H9 (cell line): ENCODE measurements around the gene ZNF853. TPM values are rescaled to one million over a fixed set of nuclear protein-coding genes. Genes with fewer than 3 reads are reported as not detected.

Experiments
- DNase-seq: peaks from one replicate; pipeline ENCODE4 v3.0.0-alpha.2; 2017
- H2AFZ ChIP-seq: one replicate; pipeline ENCODE4 v1.6.1; 2013; ENCODE audit warnings: mild to moderate bottlenecking, low read length, control low read depth, moderate library complexity
- H2AK5ac ChIP-seq: 2 replicates; pipeline ENCODE4 v1.6.1; 2013; ENCODE audit warnings: low read length, control low read depth, mixed read lengths; ENCODE audit not compliant: insufficient read length
- H2BK120ac ChIP-seq: one replicate; pipeline ENCODE4 v1.6.1; 2013; ENCODE audit warnings: low read depth, mild to moderate bottlenecking, low read length, control low read depth, inconsistent platforms; ENCODE audit not compliant: poor library complexity, severe bottlenecking
- H2BK12ac ChIP-seq: 2 replicates; pipeline ENCODE4 v1.6.1; 2013; ENCODE audit warnings: low read length, control low read depth, mixed read lengths, low read depth; ENCODE audit not compliant: insufficient read length
- H2BK15ac ChIP-seq: 2 replicates; pipeline ENCODE4 v1.6.1; 2013; ENCODE audit warnings: low read depth, low read length, control low read depth
- H2BK20ac ChIP-seq: one replicate; pipeline ENCODE4 v1.6.1; 2013; ENCODE audit warnings: low read depth, mild to moderate bottlenecking, low read length, control low read depth, inconsistent platforms; ENCODE audit not compliant: poor library complexity, severe bottlenecking
- H2BK5ac ChIP-seq: 2 replicates; pipeline ENCODE4 v1.6.1; 2013; ENCODE audit warnings: low read length, control low read depth, mixed read lengths; ENCODE audit not compliant: insufficient read length
- H3K14ac ChIP-seq: 2 replicates; pipeline ENCODE4 v1.6.1; 2013; ENCODE audit warnings: low read length, control low read depth; ENCODE audit not compliant: insufficient read depth
- H3K18ac ChIP-seq: 2 replicates; pipeline ENCODE4 v1.6.1; 2013; ENCODE audit warnings: low read depth, mild to moderate bottlenecking, mixed read lengths, low read length, control low read depth; ENCODE audit not compliant: insufficient read length
- H3K23ac ChIP-seq: 2 replicates; pipeline ENCODE4 v1.6.1; 2013; ENCODE audit warnings: low read length, control low read depth, mixed read lengths, low read depth; ENCODE audit not compliant: insufficient read length
- H3K23me2 ChIP-seq: 2 replicates; pipeline ENCODE4 v1.6.1; 2013; ENCODE audit warnings: low read depth, mild to moderate bottlenecking, mixed read lengths, low read length, control low read depth; ENCODE audit not compliant: insufficient read length, poor library complexity, severe bottlenecking
- H3K27ac ChIP-seq: 2 replicates; pipeline ENCODE4 v1.5.1; 2013; ENCODE audit warnings: low read length, control low read depth, mixed read lengths, low read depth; ENCODE audit not compliant: insufficient read length
- H3K27me3 ChIP-seq: 2 replicates; pipeline ENCODE4 v1.6.1; 2013; ENCODE audit warnings: low read length, control low read depth, inconsistent platforms; ENCODE audit not compliant: insufficient read depth
- H3K4ac ChIP-seq: 2 replicates; pipeline ENCODE4 v1.6.1; 2013; ENCODE audit warnings: low read depth, mild to moderate bottlenecking, control low read depth, inconsistent platforms, low read length, moderate library complexity
- H3K4me1 ChIP-seq: 2 replicates; pipeline ENCODE4 v1.6.1; 2013; ENCODE audit warnings: low read length, control low read depth, inconsistent platforms; ENCODE audit not compliant: insufficient read depth
- H3K4me2 ChIP-seq: 2 replicates; pipeline ENCODE4 v1.6.1; 2013; ENCODE audit warnings: low read length, control low read depth, mixed read lengths; ENCODE audit not compliant: insufficient read length, insufficient read depth
- H3K56ac ChIP-seq: 2 replicates; pipeline ENCODE4 v1.6.1; 2013; ENCODE audit warnings: low read depth, mild to moderate bottlenecking, mixed read lengths, low read length, control low read depth; ENCODE audit not compliant: insufficient read length
- H3K79me1 ChIP-seq: 2 replicates; pipeline ENCODE4 v1.6.1; 2013; ENCODE audit warnings: low read depth, mild to moderate bottlenecking, moderate library complexity, low read length, control low read depth, inconsistent platforms; ENCODE audit not compliant: insufficient read depth, poor library complexity, severe bottlenecking
- H3K79me2 ChIP-seq: 2 replicates; pipeline ENCODE4 v1.6.1; 2013; ENCODE audit warnings: low read length, control low read depth, inconsistent platforms; ENCODE audit not compliant: insufficient read depth
- H3K9ac ChIP-seq: 2 replicates; pipeline ENCODE4 v1.6.1; 2013; ENCODE audit warnings: low read length, control low read depth, mixed read lengths; ENCODE audit not compliant: insufficient read length; ENCODE audit errors: extremely low read depth
- H3K9me3 ChIP-seq: one replicate; pipeline ENCODE4 v1.6.1; 2013; ENCODE audit warnings: low read depth, low read length, inconsistent platforms; ENCODE audit not compliant: control insufficient read depth
- H3T11ph ChIP-seq: one replicate; pipeline ENCODE4 v1.6.1; 2013; ENCODE audit warnings: mild to moderate bottlenecking, low read length, control low read depth, inconsistent platforms
- H4K20me1 ChIP-seq: one replicate; pipeline ENCODE4 v1.6.1; 2013; ENCODE audit not compliant: control insufficient read depth, insufficient read length, insufficient read depth
- H4K5ac ChIP-seq: 2 replicates; pipeline ENCODE4 v1.6.1; 2013; ENCODE audit warnings: low read depth, mild to moderate bottlenecking, mixed read lengths, low read length, control low read depth; ENCODE audit not compliant: insufficient read length
- H4K8ac ChIP-seq: replicated peaks from 2 replicates; pipeline ENCODE4 v1.6.1; 2013; ENCODE audit warnings: low read length, control low read depth, mixed read lengths, low read depth; ENCODE audit not compliant: insufficient read length
- H4K91ac ChIP-seq: 2 replicates; pipeline ENCODE4 v1.6.1; 2013; ENCODE audit warnings: low read depth, mild to moderate bottlenecking, moderate library complexity, mixed read lengths, low read length, control low read depth; ENCODE audit not compliant: insufficient read length
- H3K27ac Mint-ChIP-seq, 3 experiments: 2 replicates in 2 of 3; 3 replicates in 1 of 3; pipeline ENCODE4 v1.8.0; 2020 to 2021; ENCODE audit warnings: mixed read lengths in 3 of 3, mild to moderate bottlenecking in 1 of 3, moderate library complexity in 1 of 3
- H3K27me3 Mint-ChIP-seq: 2 replicates; pipeline ENCODE4 v1.8.0; 2021; ENCODE audit warnings: low read depth, mild to moderate bottlenecking, moderate library complexity, mixed read lengths
- H3K36me3 Mint-ChIP-seq, 3 experiments: 2 replicates in 2 of 3; 3 replicates in 1 of 3; pipeline ENCODE4 v1.8.0; 2020 to 2021; ENCODE audit warnings: low read depth in 3 of 3, mixed read lengths in 3 of 3; ENCODE audit not compliant: insufficient read depth in 1 of 3
- H3K4me1 Mint-ChIP-seq, 2 experiments: 2 replicates each; pipeline ENCODE4 v1.8.0; 2020; ENCODE audit warnings: mixed read lengths in 2 of 2
- H3K4me3 Mint-ChIP-seq, 2 experiments: 2 replicates in 1 of 2; 3 replicates in 1 of 2; pipeline ENCODE4 v1.8.0; 2020 to 2021; ENCODE audit warnings: mild to moderate bottlenecking in 2 of 2, mixed read lengths in 2 of 2, moderate library complexity in 1 of 2
- H3K9me3 Mint-ChIP-seq, 2 experiments: 2 replicates in 1 of 2; 3 replicates in 1 of 2; pipeline ENCODE4 v1.8.0; 2020; ENCODE audit warnings: mild to moderate bottlenecking in 2 of 2, mixed read lengths in 2 of 2, moderate library complexity in 1 of 2
- CTCF ChIP-seq: fragments of 200-600 bp; sonication (generic); conservative IDR thresholded peaks from 3 replicates; pipeline ENCODE4 v1.8.0; 2021; ENCODE audit warnings: antibody characterized with exemption, mild to moderate bottlenecking
- WGBS: extraction: QIAGEN DNeasy Blood & Tissue Kit; methylation state at CpG from one replicate; pipeline ENCODE4 v1.1.7; 2013; ENCODE audit warnings: missing lambda C conversion rate, low lambda C conversion rate, mixed read lengths; ENCODE audit not compliant: insufficient read length; ENCODE audit errors: extremely low coverage; 5-methylcytosine and 5-hydroxymethylcytosine counted together
- total RNA-seq: library from RNA; stranded (reverse); gene quantifications from 2 replicates; pipeline ENCODE4 v1.2.1, GENCODE V29; 2021

The ZNF853 gene
- total RNA-seq, 1 experiment from 2014 or later = 9.6 TPM

- Histone ChIP-seq H3K27me3 (no peaks in the 10 kb centered on the region), H3K27ac (no peak overlapping the region), H3K56ac (no peak overlapping the region), H3T11ph (no peak overlapping the region), H3K79me1 (no peaks in the 10 kb centered on the region), H3K9me3 (no peaks in the 10 kb centered on the region), H3K14ac (no peak overlapping the region), H3K4me2 (no peak overlapping the region), H2BK120ac (no peak overlapping the region), H3K23ac (no peak overlapping the region), H2BK5ac (no peak overlapping the region), H3K4me1 (no peaks in the 10 kb centered on the region), H2BK20ac (no peak overlapping the region), H2AFZ (no peak overlapping the region), H3K79me2 (no peaks in the 10 kb centered on the region), H2BK15ac (no peak overlapping the region), H4K91ac (no peak overlapping the region), H3K18ac (no peak overlapping the region), H4K20me1 (no peaks in the 10 kb centered on the region), H2BK12ac (no peak overlapping the region), H3K9ac (no peak overlapping the region), H2AK5ac (no peak overlapping the region), H4K5ac (no peak overlapping the region), H4K8ac (no peak overlapping the region), H3K4ac (no peak overlapping the region), H3K23me2 (no peaks in the 10 kb centered on the region)
- Mint-ChIP-seq H3K9me3 (no peaks in the 10 kb centered on the region; a peak in 1 of 5 replicates), H3K36me3 (peaks cover 16 to 40% (median 32%) of the 10 kb centered on the region in 3 experiments), H3K4me1 (no peaks in the 10 kb centered on the region), H3K27ac (no peak overlapping the region), H3K27me3 (no peaks in the 10 kb centered on the region), H3K4me3 (no peak overlapping the region)
- no CpG with 5 or more reads among the region's 67 CpGs for WGBS
- DNase-seq = no peak
- TF ChIP-seq CTCF = no peak
Measured at GRCh38 chr7:6622134-6622710, 6.8 kb downstream of the ZNF853 start.
